A172 (cell line): ENCODE results near the gene SUN3. TPM values are rescaled to one million over a fixed set of nuclear protein-coding genes. Genes with fewer than 3 reads are reported as not detected.

Experiments
- DNase-seq: peaks from one replicate; pipeline ENCODE4 v3.0.0-alpha.2; 2015; ENCODE audit warnings: low spot score
- total RNA-seq: library from RNA; depleted of rRNA; stranded (reverse); fragments of >200 nt; shearing (Covaris generic); gene quantifications from 2 replicates; pipeline ENCODE4 v1.2.3, GENCODE V29; 2014

SUN3 gene
- total RNA-seq, 1 experiment from 2014 or later: 4.5 TPM

DNA sequence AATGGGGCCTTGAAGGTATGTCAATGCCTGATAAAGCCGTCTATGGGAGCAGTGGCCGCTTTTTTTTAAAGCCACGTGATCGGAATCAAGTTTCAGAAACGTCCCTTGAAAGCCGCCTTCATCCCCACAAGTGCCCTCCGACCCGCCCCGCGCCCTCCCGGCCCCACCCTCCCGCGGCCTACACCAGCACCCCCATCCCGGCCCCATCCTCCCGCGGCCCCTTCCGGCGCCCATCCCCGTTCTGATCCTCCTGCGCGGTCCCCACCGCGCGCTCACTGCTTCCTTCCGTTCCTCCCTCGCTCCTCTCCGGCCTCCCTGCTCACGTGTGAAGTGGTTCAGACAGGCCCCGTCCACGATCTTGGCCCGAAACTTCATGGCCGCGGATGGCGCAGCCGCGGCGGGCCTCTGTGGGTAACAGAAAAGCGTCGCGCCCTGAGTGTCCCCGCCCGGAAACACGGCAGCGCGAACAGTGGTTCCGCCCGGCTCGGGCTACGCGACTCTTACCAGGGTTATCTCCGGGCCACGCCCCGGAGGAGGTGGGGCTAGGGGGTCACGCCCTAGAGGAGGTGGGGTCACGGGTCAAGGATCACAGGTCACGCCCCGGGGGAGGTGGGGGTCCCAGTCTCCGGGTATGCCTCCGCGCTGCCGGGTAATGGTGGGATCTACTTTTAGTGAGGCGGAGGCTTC is 49.6 kb downstream of the SUN3 start, which contains the start of gene HUS1:
Gene HUS1 (minus strand): TSS at position 471 of the 687 bp plus-strand sequence. CDS start 96 bp downstream, at position 375.
- DNase-seq: peak; percentile 87

DNA sequence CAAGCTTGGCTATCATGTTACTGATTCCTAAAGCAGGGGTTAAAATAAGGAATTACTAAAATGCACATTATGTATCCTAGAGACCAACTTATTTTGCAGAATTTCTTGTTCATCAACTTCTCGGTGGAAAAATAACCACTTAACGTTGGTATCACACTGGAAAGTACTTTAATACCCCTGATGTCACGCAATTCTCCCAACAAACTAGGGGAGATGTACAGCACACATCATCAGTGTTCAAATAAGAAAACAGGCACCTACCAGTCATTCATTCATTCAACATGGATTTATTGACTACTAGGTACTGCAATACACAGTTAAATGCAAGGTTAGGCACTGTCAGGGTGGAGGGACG is 50.1 kb downstream of the SUN3 start:
- no peak for DNase-seq

DNA sequence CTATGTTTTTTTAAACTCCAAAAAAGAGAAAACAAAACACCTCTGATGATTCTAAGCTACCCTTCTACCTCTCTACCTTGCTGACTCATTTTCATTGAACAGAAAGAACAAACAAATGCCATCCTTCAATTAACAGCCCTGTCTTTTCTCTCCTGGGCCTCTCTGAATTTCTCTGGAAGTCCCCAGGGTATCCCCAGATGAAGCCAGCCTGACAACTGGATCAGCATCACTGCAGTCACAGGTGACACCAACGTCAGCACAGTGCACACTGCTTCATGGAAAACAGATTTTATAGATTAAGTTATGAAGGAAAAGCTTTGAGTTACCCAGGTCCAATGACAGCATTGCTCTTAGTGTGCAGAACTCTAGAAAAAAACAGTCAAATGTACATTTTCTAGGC is 55.2 kb downstream of the SUN3 start:
- no peak for DNase-seq

DNA sequence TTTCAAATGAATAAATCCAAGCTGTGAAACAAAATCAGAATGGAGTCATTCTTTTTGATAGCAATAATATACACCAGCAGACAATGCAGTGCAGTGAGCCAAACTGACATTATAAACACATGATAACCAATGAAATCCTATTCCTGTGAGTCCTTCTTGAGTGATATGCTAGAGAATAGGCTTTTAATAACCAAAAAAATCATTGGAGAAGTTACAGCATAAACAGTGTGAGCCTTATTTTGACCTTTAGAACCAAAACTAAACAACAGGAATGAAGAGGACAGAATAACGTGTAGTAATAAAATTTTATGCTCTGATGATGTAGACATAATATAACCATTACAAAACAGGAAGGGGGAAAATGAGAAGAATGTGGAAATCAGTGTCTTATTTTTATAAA is 58.1 kb downstream of the SUN3 start:
- no peak for DNase-seq

DNA sequence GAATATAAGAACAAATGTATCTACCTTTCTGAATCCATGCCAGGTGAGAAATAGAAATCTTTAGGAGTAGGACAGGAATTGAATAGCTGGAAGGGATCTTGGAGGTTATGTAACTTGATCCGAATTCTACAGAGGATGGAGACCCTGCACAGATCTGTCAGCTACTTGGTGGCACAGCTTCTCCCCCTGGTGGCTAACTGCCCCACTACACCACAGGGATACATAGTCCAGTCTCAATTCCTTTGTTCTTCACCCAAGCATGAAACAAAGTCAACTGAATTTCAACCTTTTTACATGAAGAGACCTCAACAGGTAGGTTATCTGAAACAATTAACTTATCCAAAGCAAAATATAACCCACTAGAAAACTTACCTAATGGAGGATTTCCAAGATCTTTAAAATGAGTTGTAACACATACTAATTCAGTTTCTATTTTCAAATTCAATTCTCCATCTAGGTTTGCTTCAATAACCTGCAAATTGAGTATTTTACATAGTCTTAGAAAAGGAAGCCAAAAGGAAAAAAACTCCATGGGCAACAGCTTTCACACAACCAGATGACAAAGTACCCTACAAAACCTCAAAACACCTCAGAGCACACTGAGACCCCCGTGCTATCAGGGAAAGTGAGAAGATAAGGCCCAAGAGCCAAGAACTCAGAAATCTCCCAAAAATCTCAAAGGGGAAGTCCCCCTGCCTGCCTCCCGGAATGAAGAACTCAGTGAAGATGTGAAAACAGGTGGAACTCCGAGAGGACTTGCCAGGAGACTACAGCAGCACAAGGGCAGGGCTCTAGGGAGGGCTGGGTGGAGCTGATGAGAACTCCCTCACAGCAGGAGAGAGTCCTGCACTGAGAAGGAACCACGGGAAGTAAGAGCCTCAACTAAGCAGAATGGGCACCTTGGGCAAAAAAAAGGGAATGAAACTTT is 59.8 kb downstream of the SUN3 start:
- peak; percentile 68 for DNase-seq

DNA sequence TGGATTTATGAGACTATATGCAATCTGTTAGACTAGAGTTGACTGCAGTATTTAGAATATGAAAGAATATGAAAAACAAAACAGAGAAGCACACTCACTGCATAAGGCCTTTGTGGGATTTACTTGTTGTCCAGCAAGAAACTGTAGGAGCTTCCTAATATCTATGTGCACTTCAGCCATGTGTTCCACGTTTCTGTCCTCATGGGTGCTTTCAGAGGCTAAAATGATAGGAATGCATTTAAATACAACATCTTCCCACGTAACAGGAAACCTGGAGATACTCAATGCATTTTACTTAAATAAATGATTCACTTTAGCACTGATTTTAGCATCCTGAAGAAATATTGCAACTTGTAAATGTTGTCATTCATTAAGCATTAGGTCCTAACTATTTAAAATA is 61.2 kb downstream of the SUN3 start:
- DNase-seq: no peak

DNA sequence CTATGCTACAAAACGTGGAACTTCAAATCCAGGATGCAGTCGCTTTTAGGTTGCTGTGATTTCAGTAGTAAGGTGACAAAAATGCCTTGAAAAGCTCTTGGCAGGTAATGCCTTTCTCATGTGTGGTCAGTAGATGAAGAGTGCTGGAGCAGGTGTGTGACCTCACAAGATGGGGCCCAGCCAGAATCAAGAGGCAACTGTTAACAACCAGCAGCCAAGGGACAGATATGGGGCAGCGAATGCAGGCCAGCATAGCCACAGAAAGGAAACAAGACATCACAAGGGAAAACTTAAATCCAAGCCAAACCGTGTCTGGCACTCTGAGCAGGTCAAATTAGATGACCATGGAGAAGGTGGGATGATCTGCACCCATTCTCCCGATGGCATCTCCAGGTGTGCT is 61.8 kb downstream of the SUN3 start:
- no peak for DNase-seq

DNA sequence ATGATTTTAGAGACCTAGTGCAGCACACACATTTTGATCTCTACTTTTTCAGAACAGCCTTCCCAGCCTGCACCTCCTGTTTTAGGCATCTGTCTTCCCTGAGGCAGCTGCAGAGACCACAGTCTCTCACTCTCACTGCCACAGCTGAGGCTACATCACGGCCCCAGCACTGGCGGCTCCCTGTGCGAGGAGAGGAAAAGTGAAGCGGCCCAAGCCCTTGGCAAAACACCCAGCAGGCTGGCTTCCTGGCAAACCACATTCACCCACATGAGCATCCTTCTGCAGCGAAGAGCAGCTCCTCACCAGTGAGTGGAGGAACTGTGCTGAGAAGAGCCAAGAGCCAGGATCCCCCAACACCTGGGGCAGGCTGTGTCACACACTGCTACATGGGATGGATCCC is 63.5 kb downstream of the SUN3 start:
- DNase-seq: no peak

DNA sequence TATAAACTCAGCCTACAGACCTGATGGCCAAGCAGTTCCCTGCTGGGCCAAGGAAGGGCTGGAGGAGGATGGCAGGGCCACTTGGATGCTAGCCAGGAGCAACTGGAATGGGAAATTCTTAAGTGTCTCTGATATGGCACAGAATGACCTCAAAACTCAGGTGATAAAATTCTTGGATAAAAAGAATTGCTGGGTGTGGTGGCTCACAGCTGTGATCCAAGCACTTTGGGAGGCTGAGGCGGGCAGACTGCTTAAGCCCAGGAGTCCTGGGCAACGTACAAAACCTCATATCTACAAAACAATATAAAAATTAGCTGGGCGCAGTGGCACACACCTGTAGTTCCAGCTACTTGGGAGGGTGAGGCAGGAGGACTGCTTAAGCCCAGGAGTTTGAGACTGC is 66.6 kb downstream of the SUN3 start:
- peak; percentile 27 for DNase-seq

DNA sequence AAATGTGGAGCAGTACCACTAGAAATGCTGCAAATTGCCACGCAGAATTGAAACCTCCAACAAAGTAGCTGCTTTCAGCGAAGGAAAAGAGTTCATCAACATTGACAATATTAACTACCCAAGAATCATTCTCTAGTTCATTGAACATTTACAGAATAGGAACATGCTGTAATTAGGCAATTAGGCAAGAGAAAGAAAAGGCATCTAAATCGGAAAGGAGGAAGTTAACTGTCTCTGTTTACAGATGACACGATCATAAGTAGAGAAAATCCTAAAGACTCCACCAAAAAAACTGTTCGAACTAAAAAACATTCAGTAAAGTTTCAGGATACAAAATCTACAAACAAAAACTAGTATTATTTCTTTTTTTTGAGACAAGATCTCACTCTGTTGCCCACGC is 71.8 kb downstream of the SUN3 start:
- DNase-seq: no peak

DNA sequence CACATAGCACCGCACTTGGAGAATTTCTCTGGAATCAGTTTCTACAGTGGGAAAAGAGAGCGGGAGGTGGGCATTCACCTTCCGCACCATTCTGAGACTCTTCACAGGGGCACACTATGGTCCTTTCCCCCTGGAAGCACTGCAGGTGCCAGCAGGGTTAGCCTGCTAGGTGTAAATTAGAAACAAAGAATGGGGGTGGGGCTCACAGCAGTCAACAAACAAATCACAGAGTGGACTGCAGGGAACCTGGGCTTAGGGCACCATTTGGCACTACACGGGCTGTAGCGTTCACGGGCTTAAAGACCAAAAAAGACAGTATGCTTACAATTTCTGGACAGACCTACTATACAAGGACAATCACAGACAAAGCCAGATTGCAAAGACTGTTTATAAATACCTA is 72.7 kb downstream of the SUN3 start:
- no peak for DNase-seq

DNA sequence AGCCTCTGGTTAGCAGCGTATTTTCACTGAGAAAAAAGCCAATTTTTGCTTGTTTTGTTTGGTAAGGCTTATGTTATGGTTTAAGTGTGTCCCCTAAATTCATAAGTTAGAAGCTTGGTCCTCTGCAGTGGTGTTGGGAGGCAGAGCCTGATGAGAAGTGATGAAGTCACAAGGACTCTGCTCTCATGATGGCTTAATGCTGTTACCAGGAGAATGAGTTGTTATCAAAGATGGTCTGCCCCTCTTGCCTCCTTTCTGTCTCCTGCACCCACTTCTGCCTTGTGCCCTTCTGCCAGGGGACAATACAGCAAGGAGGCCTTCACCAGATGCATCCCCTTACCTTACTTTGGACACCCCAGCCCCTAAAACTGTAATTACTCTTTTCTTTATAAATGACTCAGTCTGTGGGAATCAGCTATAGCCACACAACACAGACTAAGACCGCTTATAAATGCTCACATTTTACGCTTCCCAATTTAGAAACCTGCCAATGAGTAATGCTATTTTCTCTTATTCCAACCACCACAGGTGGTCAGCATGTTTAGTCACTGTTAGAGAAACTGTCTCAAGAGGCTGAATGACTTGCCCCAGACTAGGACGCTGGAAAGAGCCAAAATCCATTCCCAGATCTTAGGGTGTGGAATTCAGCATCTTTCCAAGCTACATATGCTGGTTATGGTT is 74.5 kb downstream of the SUN3 start:
- peak; percentile 92 for DNase-seq

DNA sequence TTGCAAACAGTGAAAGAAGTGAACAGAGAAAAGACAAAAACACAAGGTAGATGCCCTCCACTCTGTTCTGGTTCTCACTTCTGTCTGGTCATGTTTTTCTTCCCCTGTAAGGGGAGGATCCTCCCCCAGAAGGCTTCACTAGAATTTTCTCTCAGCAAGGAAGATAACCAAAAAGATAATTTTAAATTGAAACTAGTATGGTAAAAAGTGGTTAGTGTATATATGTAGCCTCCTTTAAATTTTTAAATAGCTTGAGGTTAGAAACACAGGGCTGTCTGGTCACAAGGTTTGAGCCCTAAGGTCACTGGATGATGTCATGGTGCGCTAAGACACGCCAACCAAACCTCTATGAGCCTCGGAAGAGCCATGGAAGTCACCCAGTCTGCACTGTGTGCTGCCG is 75.1 kb downstream of the SUN3 start:
- no peak for DNase-seq

DNA sequence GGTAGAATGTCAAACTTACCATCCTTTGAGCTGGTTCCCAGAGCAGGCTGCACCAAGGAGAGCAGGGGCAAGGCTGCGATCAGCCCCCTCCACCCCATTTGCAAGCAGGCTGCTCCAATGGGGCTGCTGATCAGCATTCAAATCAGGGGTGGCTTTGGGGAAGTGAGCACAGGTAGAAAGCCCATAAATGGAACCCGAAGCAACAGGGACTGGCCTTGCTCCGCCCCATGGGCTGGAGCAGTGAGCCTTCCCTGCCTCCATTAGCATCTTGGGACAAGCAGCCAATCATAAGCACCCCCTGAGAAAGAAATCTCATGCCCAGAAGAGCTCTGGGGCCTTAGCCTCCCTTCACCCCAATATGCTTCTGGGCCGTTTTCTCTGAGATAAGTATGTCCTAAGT is 76.7 kb downstream of the SUN3 start:
- no peak for DNase-seq

DNA sequence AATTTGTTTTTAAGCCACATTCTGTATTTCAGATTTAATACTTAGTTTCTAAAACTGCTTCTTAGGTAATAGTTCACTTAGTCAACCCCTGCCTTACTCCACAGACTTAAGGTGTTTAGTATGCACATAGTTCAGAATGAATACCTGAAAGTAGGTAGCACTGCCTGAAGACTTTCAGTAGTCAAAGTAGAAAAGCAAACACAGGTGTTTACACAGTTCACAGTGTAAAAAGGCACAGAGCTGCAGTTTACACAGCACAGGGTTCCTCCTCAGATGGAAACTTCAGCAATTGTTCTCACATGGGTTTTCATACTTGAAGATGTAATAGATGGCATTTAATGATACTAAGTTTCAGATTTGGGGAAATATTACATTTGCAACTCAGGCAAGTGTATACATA is 77.5 kb downstream of the SUN3 start:
- no peak for DNase-seq

DNA sequence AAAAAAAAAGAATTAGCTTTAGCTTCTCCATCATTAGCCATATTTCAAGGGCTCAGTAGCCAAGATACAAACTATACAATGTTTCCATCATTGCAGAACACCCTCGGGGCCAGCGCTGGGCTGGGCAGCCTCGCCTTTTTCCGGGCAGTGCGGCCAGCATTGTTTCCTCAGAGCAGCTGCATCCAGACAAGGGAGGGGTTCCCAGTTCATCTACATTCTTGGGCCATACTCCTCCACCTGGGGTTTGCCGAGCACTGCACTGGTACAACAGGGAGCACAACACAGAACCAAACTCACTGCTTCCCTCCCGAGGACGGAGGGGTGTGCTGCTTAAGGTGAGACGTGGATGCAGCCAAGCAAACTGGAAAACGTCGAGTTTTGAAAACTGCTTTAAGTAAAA is 78.2 kb downstream of the SUN3 start:
- DNase-seq: no peak

DNA sequence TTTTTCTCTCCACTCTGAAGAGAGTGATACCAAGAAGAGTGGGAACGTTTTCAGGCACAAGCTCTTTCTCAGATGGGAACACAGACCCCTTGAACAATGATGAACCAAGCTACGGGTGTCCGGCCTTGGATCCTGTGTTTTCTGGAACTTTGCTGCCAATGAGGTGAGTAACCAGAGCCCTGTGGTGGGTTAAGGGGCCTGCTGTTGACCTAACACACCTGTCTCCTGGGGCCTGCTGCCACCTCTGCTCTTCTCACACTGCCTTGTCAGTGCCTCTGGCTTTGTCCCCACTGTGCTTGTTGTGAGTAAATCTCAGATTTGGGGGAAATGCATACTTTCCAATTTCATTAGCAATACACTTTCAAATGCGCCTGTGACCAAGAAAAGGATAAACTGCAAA is 79.2 kb downstream of the SUN3 start:
- DNase-seq: no peak

DNA sequence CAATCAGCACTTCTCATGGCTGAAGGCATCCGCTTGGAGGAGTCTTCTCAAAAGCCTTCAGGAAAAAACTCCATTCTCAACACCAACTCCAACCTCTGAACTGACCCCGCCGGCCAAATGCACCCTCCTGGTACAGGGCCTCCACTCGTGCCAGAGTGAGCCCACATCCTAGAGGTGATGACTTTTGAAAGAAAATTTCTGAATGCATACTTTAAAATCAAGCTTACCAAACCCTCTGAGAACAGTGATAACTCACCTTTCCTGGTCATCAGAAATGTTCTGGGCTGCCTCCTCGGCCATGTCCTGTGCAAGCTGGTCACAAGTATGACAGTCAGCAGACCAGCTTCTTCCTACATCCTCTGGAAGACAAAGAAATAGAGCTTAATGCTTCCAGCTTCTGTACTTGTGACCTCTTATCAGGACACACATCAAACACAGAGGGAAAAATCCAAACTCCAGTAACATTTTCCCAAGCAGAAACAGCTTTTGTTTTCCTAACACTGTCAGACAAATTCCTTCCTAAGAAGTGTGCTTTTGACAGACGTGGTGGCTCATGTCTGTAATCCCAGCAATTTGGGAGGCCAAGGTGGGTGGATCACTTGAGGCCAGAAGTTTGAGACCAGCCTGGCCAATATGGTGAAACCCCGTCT is 80.6 kb downstream of the SUN3 start, which contains the start of gene PKD1L1:
Gene PKD1L1 (minus strand): TSS at position 326 of the 650 bp plus-strand sequence. CDS start 26 bp downstream, at position 300.
- no peak for DNase-seq

DNA sequence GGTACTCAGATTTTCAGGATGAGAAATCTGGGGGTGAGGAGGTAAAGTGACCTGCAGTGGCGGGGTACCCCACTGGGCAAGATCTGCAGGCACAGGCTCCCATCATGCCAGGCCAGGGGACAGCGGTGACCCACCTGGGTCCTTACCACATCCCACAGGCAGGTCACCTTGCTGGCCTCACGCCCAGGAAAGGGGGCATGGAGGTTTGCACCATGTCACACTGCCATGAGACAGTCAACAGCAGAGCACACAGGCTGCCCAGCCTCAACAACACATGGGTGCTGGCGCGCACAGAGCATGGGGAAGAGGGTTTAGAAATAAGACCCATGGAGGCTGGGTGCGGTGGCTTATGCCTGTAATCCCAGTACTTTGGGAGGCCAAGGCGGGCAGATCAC is 81.6 kb downstream of the SUN3 start:
- DNase-seq: no peak

DNA sequence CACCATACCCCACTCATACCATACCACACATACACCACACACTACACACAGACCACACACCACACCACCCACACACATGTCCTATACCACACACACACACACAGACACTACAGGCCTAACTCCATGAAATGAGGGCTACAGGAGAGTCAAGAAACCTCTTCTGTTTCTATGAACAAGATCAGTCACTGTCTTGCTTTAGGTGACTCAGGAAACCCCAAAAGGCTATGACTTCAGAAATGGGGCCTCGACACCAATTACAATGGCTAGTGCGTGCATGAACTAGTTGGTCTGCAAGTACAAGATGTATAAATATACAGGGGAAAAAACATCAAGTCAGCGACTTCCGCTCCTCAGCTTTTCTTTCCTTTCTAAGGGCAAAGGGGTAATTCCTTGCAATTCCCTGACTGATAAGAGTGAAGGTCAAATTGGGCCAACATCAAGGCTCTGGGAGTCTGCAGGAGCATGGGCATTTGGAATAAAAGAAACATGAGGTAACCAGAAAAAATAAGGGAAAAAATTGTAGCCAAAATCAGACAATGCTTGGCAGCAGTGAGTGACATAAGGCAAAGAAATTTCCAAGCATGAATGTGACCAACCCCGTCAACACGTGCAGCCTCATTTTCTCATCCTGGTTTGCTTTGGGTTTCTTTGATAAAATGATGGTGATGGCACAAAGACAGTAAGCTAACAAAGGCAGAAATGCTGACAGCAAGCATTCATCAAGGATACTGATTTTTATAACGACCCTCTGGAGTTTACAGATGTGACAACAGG is 82.1 kb downstream of the SUN3 start:
- no peak for DNase-seq
